Measurements from ENCODE around the gene FOXI2. TPM values are rescaled to one million over a fixed set of nuclear protein-coding genes. Genes with fewer than 3 reads are reported as not detected.

Gene FOXI2
- total RNA-seq (under 1 TPM; 0.47 to 0.74 TPM), polyA plus RNA-seq (ENCODE audit: insufficient read depth, low read depth, low replicate concordance) (0.30 TPM)
- long read RNA-seq, donor 1, result 0 reads
- long read RNA-seq, donor 2, result 0 reads

- no peak for DNase-seq
- Histone ChIP-seq H3K4me1 (peaks cover 7% of the 10 kb centered on the region), H3K9me3 (no peaks in the 10 kb centered on the region), H3K27ac (no peak within 1 kb of the TSS), H3K27me3 (no peaks in the 10 kb centered on the region), H3K4me3 (peak within 1 kb of the TSS; percentile 13 to 47), H3K36me3 (ENCODE audit: low read depth, missing control alignments) (no peaks in the 10 kb centered on the region)
- intact Hi-C loops (cut with DNase I; ENCODE audit: low total_unique reads), result no loop called here
- TF ChIP-seq POLR2A (IDR thresholded peaks at IDR 0.05), result no peak
- TF ChIP-seq CTCF (IDR thresholded peaks at IDR 0.05), result no peak
- 5 to 20% methylated on average over 4 to 30 of the region's 66 CpGs for WGBS, 2 donors
Measured at GRCh38 chr10:127736915-127737562, at the start of gene FOXI2. TSS of gene FOXI2 (plus strand) at chr10:127737185. CDS start at chr10:127737274, 89 bp downstream.

- Histone ChIP-seq H3K9me3 (no peaks in the 10 kb centered on the region), H3K27ac (no peak overlapping the region), H3K4me3 (no peak overlapping the region), H3K4me1 (no peaks in the 10 kb centered on the region), H3K27me3 (no peaks in the 10 kb centered on the region), H3K36me3 (ENCODE audit: low read depth, missing control alignments) (no peaks in the 10 kb centered on the region)
- DNase-seq, result no peak
- WGBS, 2 donors, result 71 to 73% methylated on average over 6 of the region's 6 CpGs
- TF ChIP-seq POLR2A (IDR thresholded peaks at IDR 0.05) (no peak), CTCF (IDR thresholded peaks at IDR 0.05) (no peak)
- intact Hi-C loops (cut with DNase I; ENCODE audit: low total_unique reads), result no loop called here
Measured at GRCh38 chr10:127687548-127687947, 49.4 kb upstream of the FOXI2 start.

- no peak for DNase-seq
- TF ChIP-seq CTCF (IDR thresholded peaks at IDR 0.05), result no peak
- TF ChIP-seq POLR2A (IDR thresholded peaks at IDR 0.05), result no peak
- no peaks in the 10 kb centered on the region for H3K9me3 ChIP-seq
Measured at GRCh38 chr10:127690176-127690835, 46.7 kb upstream of the FOXI2 start.

DNA sequence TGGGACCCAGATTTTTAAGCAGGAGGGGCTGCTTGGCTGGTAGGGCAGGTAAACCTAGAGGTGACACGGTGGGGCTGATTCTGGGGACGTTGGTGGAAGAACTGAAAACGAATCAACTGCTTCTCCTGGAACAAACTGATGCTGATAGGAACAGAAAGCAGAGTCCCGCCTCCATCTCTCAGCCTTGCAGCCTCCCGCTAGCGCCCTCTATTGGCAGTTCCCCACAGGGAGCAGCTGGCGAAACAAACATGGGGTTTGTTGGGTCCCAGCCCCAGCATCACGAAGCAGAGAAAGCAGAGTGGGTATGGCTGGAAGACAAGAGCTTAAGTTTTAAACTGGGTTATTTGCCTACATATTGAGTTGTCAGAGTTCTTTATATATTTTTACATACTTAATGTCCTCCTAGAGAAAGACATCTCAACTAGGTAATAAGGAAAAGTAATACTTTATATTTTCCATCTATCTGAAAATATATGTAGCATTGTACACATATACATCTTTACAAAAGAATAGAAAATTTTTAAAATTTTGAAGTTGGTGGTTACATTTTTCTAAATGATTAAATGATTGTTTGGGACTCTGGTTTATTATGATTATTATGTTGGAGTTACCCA, 42.3 kb upstream of the FOXI2 start:
- WGBS, 2 donors, result 33% methylated on average over 8 of the region's 8 CpGs
- Histone ChIP-seq H3K36me3 (ENCODE audit: low read depth, missing control alignments) (no peaks in the 10 kb centered on the region), H3K4me3 (no peak overlapping the region), H3K27me3 (no peaks in the 10 kb centered on the region), H3K27ac (no peak overlapping the region), H3K9me3 (no peaks in the 10 kb centered on the region), H3K4me1 (no peaks in the 10 kb centered on the region)
- TF ChIP-seq CTCF (IDR thresholded peaks at IDR 0.05) (peak in 2 of 3 experiments; percentile 27 to 57), POLR2A (IDR thresholded peaks at IDR 0.05) (no peak)
- intact Hi-C loops (cut with DNase I; ENCODE audit: low total_unique reads), result no loop called here
- DNase-seq, result peak; percentile 83

More at GRCh38 chr10:127690176-127690835, 46.7 kb upstream of the FOXI2 start:
- no peak overlapping the region for H3K4me3 ChIP-seq
- intact Hi-C loops (cut with DNase I; ENCODE audit: low total_unique reads), result no loop called here
- H3K4me1 ChIP-seq, result no peaks in the 10 kb centered on the region
- WGBS, 2 donors, result 73 to 88% methylated on average over 2 of the region's 2 CpGs
- no peaks in the 10 kb centered on the region for H3K36me3 ChIP-seq (ENCODE audit: low read depth, missing control alignments)
- H3K27me3 ChIP-seq, result no peaks in the 10 kb centered on the region
- H3K27ac ChIP-seq, result no peak overlapping the region

Data from testis (tissue), 5 donors.